Astrocyte (in vitro differentiated cells and primary cell): ENCODE data around the gene PLBD1. TPM values are rescaled to one million over a fixed set of nuclear protein-coding genes. Genes with fewer than 3 reads are reported as not detected.

ENCODE experiments used
- DNase-seq: peaks from one replicate; pipeline ENCODE4 v3.0.0-alpha.2; 2010; ENCODE audit warnings: low read depth
- FAIRE-seq: peaks from 2 replicates; lab custom pipeline; 2011; peaks lifted over from hg19 to GRCh38; lab: Jason Lieb, UNC
- H2AFZ ChIP-seq: 2 replicates; pipeline ENCODE4 v1.6.0; 2012; ENCODE audit warnings: low read depth, low read length, inconsistent platforms
- H3K27ac ChIP-seq: 2 replicates; pipeline ENCODE4 v1.5.1; 2011; ENCODE audit warnings: low read depth, low read length, inconsistent platforms
- H3K27me3 ChIP-seq: 2 replicates; pipeline ENCODE4 v1.6.0; 2011; ENCODE audit warnings: low read length, inconsistent platforms; ENCODE audit not compliant: insufficient read depth
- H3K36me3 ChIP-seq: 2 replicates; pipeline ENCODE4 v1.5.1; 2011; ENCODE audit warnings: low read length, inconsistent platforms; ENCODE audit not compliant: insufficient read depth
- H3K4me1 ChIP-seq: 2 replicates; pipeline ENCODE4 v1.5.1; 2011; ENCODE audit warnings: low read length, inconsistent platforms; ENCODE audit not compliant: insufficient read depth
- H3K4me2 ChIP-seq: 2 replicates; pipeline ENCODE4 v1.6.0; 2012; ENCODE audit warnings: low read length, inconsistent platforms
- H3K4me3 ChIP-seq: 2 replicates; pipeline ENCODE4 v1.5.1; 2011; ENCODE audit warnings: low read depth, mild to moderate bottlenecking, low read length, inconsistent platforms; ENCODE audit not compliant: insufficient read depth
- H3K79me2 ChIP-seq: 2 replicates; pipeline ENCODE4 v1.6.0; 2012; ENCODE audit warnings: mild to moderate bottlenecking, low read length, inconsistent platforms; ENCODE audit not compliant: insufficient read depth
- H3K9ac ChIP-seq: 2 replicates; pipeline ENCODE4 v1.6.0; 2012; ENCODE audit warnings: mild to moderate bottlenecking, low read length, inconsistent platforms
- H3K9me3 ChIP-seq: 2 replicates; pipeline ENCODE4 v1.5.1; 2012; ENCODE audit warnings: low read depth, mild to moderate bottlenecking, low read length, inconsistent platforms; ENCODE audit not compliant: insufficient read depth
- H4K20me1 ChIP-seq: 2 replicates; pipeline ENCODE4 v1.6.0; 2012; ENCODE audit warnings: low read length, inconsistent platforms; ENCODE audit not compliant: insufficient read depth
- H3K27ac Mint-ChIP-seq: one replicate; pipeline ENCODE4 v1.8.0; 2021; ENCODE audit warnings: mild to moderate bottlenecking, mixed read lengths; ENCODE audit not compliant: unreplicated experiment
- H3K27me3 Mint-ChIP-seq: one replicate; pipeline ENCODE4 v1.8.0; 2021; ENCODE audit warnings: low read depth, mixed read lengths; ENCODE audit not compliant: unreplicated experiment
- H3K36me3 Mint-ChIP-seq: one replicate; pipeline ENCODE4 v1.8.0; 2021; ENCODE audit warnings: low read depth, mixed read lengths; ENCODE audit not compliant: unreplicated experiment
- H3K4me1 Mint-ChIP-seq: one replicate; pipeline ENCODE4 v1.8.0; 2021; ENCODE audit warnings: low read depth, mixed read lengths; ENCODE audit not compliant: unreplicated experiment
- H3K4me3 Mint-ChIP-seq: one replicate; pipeline ENCODE4 v1.8.0; 2021; ENCODE audit warnings: mild to moderate bottlenecking, moderate library complexity, mixed read lengths; ENCODE audit not compliant: unreplicated experiment
- H3K9me3 Mint-ChIP-seq: one replicate; pipeline ENCODE4 v1.8.0; 2021; ENCODE audit warnings: mild to moderate bottlenecking, mixed read lengths; ENCODE audit not compliant: unreplicated experiment
- EZH2 ChIP-seq: IDR thresholded peaks from 2 replicates; pipeline ENCODE4 v1.6.1; 2012; ENCODE audit warnings: mild to moderate bottlenecking, low read length, inconsistent platforms; ENCODE audit not compliant: insufficient read depth
- total RNA-seq: library from RNA; stranded (reverse); gene quantifications from 2 replicates; pipeline ENCODE4 v1.2.1, GENCODE V29; 2021
- TF ChIP-seq, protein P1 (sequence below): IDR thresholded peaks from 2 replicates; pipeline ENCODE4 v1.5.1; 2011; ENCODE audit warnings: low read depth, mild to moderate bottlenecking, inconsistent platforms, low read length, moderate library complexity; ENCODE audit not compliant: insufficient read depth

The PLBD1 gene
- total RNA-seq, 1 donor from 2014 or later, result 0.57 TPM

DNA sequence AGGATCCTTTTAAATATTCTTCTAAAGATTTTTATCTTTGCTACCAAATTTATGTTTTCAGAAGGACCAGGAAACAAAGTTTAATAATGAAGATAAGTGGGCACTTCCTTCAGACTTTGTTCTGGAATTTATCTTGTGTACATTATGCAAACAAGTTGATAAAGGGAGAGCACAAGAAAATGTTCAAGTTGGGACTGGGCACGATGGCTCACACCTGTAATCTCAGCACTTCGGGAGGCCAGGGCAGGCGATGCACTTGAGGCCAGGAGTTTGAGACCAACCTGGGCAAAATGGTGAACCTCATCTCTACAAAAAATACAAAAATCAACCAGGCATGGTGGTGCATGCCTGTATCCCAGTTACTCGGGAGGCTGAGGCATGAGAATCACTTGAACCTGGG, 4.6 kb downstream of the PLBD1 start:
- no peaks in the 10 kb centered on the region for H3K4me1 Mint-ChIP-seq
- no peak for FAIRE-seq
- no peaks in the 10 kb centered on the region for H3K79me2 ChIP-seq
- H3K27ac Mint-ChIP-seq, result no peak overlapping the region
- H2AFZ ChIP-seq, result no peak overlapping the region
- no peaks in the 10 kb centered on the region for H3K36me3 ChIP-seq
- H3K9ac ChIP-seq, result no peak overlapping the region
- no peaks in the 10 kb centered on the region for H3K9me3 ChIP-seq
- H3K27me3 ChIP-seq, result no peaks in the 10 kb centered on the region
- H3K4me3 Mint-ChIP-seq, result no peak overlapping the region
- H3K36me3 Mint-ChIP-seq, result no peaks in the 10 kb centered on the region
- no peak for DNase-seq
- no peaks in the 10 kb centered on the region for H4K20me1 ChIP-seq
- H3K27me3 Mint-ChIP-seq, result peaks cover 11% of the 10 kb centered on the region
- H3K4me1 ChIP-seq, result no peaks in the 10 kb centered on the region
- no peak overlapping the region for H3K27ac ChIP-seq
- H3K4me2 ChIP-seq, result no peak overlapping the region
- H3K4me3 ChIP-seq, result no peak overlapping the region
- no peaks in the 10 kb centered on the region for H3K9me3 Mint-ChIP-seq
- TF ChIP-seq, protein P1, sequence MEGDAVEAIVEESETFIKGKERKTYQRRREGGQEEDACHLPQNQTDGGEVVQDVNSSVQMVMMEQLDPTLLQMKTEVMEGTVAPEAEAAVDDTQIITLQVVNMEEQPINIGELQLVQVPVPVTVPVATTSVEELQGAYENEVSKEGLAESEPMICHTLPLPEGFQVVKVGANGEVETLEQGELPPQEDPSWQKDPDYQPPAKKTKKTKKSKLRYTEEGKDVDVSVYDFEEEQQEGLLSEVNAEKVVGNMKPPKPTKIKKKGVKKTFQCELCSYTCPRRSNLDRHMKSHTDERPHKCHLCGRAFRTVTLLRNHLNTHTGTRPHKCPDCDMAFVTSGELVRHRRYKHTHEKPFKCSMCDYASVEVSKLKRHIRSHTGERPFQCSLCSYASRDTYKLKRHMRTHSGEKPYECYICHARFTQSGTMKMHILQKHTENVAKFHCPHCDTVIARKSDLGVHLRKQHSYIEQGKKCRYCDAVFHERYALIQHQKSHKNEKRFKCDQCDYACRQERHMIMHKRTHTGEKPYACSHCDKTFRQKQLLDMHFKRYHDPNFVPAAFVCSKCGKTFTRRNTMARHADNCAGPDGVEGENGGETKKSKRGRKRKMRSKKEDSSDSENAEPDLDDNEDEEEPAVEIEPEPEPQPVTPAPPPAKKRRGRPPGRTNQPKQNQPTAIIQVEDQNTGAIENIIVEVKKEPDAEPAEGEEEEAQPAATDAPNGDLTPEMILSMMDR, result no peak
- no peak for TF ChIP-seq EZH2

DNA sequence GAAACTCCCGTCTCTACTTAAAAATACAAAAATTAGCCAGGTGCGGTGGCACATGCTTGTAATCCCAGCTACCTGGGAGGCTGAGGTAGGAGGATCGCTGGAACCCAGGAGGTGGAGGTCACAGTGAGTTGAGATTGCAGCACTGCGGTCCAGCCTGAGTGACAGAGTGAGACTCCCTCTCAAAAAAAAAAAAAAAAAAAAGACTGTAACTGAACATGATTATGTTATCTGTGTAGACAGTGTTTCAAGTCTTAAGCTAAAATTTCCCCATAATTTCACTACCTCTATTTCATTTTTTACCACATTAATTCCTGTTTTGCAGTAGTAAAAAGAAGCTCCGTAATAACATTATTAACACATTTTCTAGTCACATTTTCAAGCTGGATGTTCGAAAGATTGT, 5.4 kb downstream of the PLBD1 start:
- TF ChIP-seq, protein P1, result no peak
- no peak for TF ChIP-seq EZH2
- no peak overlapping the region for H3K4me3 ChIP-seq
- Mint-ChIP-seq H3K4me3 (no peak overlapping the region), H3K36me3 (no peaks in the 10 kb centered on the region), H3K27ac (no peak overlapping the region), H3K27me3 (peaks cover 9% of the 10 kb centered on the region), H3K9me3 (no peaks in the 10 kb centered on the region), H3K4me1 (no peaks in the 10 kb centered on the region)
- H3K9me3 ChIP-seq, result no peaks in the 10 kb centered on the region
- H2AFZ ChIP-seq, result no peak overlapping the region
- H3K4me1 ChIP-seq, result no peaks in the 10 kb centered on the region
- no peak overlapping the region for H3K27ac ChIP-seq
- no peaks in the 10 kb centered on the region for H4K20me1 ChIP-seq
- H3K36me3 ChIP-seq, result no peaks in the 10 kb centered on the region
- FAIRE-seq (no peak), DNase-seq (no peak)
- no peak overlapping the region for H3K4me2 ChIP-seq
- no peak overlapping the region for H3K9ac ChIP-seq
- no peaks in the 10 kb centered on the region for H3K79me2 ChIP-seq
- no peaks in the 10 kb centered on the region for H3K27me3 ChIP-seq

DNA sequence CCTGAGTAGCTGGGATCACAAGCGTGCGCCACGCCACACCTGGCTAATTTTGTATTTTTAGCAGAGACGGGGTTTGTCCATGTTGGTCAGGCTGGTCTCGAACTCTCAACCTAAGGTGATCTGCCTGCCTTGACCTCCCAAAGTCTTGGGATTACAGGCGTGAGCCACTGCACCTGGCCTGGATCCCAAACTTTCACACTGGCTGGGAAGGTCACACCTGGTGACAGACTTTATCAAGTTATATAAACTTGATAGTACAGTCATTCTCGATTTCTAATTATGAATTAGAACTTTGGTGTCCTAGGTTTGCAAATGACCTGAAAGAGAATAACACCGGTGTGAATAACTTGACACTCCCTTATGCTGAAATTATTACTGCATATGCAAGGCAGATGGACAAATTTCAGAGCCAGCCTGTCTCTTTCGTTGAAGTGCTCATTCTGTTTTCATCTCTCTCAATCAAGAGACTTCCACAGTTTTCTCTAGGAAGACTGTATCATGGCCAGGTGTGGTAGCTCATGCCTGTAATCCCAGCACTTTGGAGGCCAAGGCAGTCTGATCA, 5.9 kb downstream of the PLBD1 start:
- Histone ChIP-seq H4K20me1 (no peaks in the 10 kb centered on the region), H3K4me3 (no peak overlapping the region), H3K79me2 (no peaks in the 10 kb centered on the region), H3K4me1 (no peaks in the 10 kb centered on the region), H3K4me2 (no peak overlapping the region), H3K36me3 (no peaks in the 10 kb centered on the region), H2AFZ (no peak overlapping the region), H3K9me3 (no peaks in the 10 kb centered on the region), H3K9ac (no peak overlapping the region), H3K27ac (no peak overlapping the region), H3K27me3 (no peaks in the 10 kb centered on the region)
- Mint-ChIP-seq H3K4me1 (no peaks in the 10 kb centered on the region), H3K4me3 (no peak overlapping the region), H3K27me3 (peaks cover 9% of the 10 kb centered on the region), H3K9me3 (peaks cover 3% of the 10 kb centered on the region), H3K36me3 (no peaks in the 10 kb centered on the region), H3K27ac (no peak overlapping the region)
- DNase-seq (no peak), FAIRE-seq (no peak)
- no peak for TF ChIP-seq EZH2
- TF ChIP-seq, protein P1, result no peak
